H1 (cell line): ENCODE measurements around the gene ADAMTSL2. TPM values are rescaled to one million over a fixed set of nuclear protein-coding genes. Genes with fewer than 3 reads are reported as not detected.

Experiments used
- CTCF ChIA-PET: fragments of 300-600 bp; sonication (Branson Sonifier 250); formaldehyde crosslinking; loops from one replicate; lab custom pipeline; 2021; ENCODE audit not compliant: partially characterized antibody; lab: Charles Lee
- POLR2A ChIA-PET: fragments of 300-600 bp; sonication (Branson Sonifier 250); formaldehyde crosslinking; loops from one replicate; lab custom pipeline; 2021; ENCODE audit warnings: inconsistent platforms; ENCODE audit not compliant: partially characterized antibody; lab: Charles Lee
- DNase-seq, 2 experiments: peaks; one replicate each; pipeline versions ENCODE4 v3.0.0 to v3.0.0-alpha.2; 2010 to 2022; ENCODE audit warnings: low spot score in 2 of 2, low read depth in 1 of 2, mixed read lengths in 1 of 2
- FAIRE-seq: peaks from 2 replicates; lab custom pipeline; 2011; peaks lifted over from hg19 to GRCh38; lab: Jason Lieb, UNC
- H2AFZ ChIP-seq: 2 replicates; pipeline ENCODE4 v1.8.1; 2012; ENCODE audit warnings: low read length, inconsistent platforms
- H2AK5ac ChIP-seq: 2 replicates; pipeline ENCODE4 v1.6.1; 2013; ENCODE audit warnings: low read depth, low read length
- H2BK120ac ChIP-seq: replicated peaks from 2 replicates; pipeline ENCODE3; 2013; ENCODE audit warnings: low read depth, low read length, inconsistent platforms
- H2BK12ac ChIP-seq: 2 replicates; pipeline ENCODE4 v1.6.1; 2013; ENCODE audit warnings: low read depth, low read length
- H2BK15ac ChIP-seq: 2 replicates; pipeline ENCODE4 v1.6.1; 2013; ENCODE audit warnings: low read length
- H2BK20ac ChIP-seq: 2 replicates; pipeline ENCODE4 v1.6.1; 2013; ENCODE audit warnings: low read length
- H2BK5ac ChIP-seq: 2 replicates; pipeline ENCODE4 v1.6.1; 2013; ENCODE audit warnings: low read depth, low read length
- H3K14ac ChIP-seq: 2 replicates; pipeline ENCODE4 v1.6.1; 2013; ENCODE audit warnings: inconsistent platforms; ENCODE audit not compliant: insufficient read length
- H3K18ac ChIP-seq: 2 replicates; pipeline ENCODE4 v1.6.1; 2013; ENCODE audit warnings: low read length; ENCODE audit errors: extremely low read depth
- H3K23ac ChIP-seq: 2 replicates; pipeline ENCODE4 v1.6.1; 2013; ENCODE audit warnings: inconsistent platforms; ENCODE audit not compliant: insufficient read length
- H3K23me2 ChIP-seq: 2 replicates; pipeline ENCODE4 v1.6.1; 2013; ENCODE audit warnings: low read depth, low read length
- H3K27ac ChIP-seq: 2 replicates; pipeline ENCODE4 v1.6.1; 2011; ENCODE audit warnings: low read depth, low read length, inconsistent platforms
- H3K27me3 ChIP-seq, 4 experiments: replicated peaks in 1 of 4; 1 replicate in 1 of 4; 2 replicates in 3 of 4; pipeline versions ENCODE4 v1.6.1 to v1.8.1; 2011 to 2013; ENCODE audit warnings: low read length in 3 of 4, mild to moderate bottlenecking in 3 of 4, inconsistent platforms in 2 of 4, mixed read lengths in 2 of 4, moderate library complexity in 1 of 4; ENCODE audit not compliant: control insufficient read depth in 3 of 4, insufficient read depth in 3 of 4; ENCODE audit errors: extremely low read depth in 1 of 4
- H3K36me3 ChIP-seq, 4 experiments: 2 replicates each; pipeline versions ENCODE4 v1.6.1 to v1.8.1; 2011 to 2013; ENCODE audit warnings: mild to moderate bottlenecking in 4 of 4, low read length in 3 of 4, moderate library complexity in 2 of 4, control low read depth in 1 of 4, inconsistent platforms in 1 of 4; ENCODE audit not compliant: insufficient read depth in 4 of 4, control insufficient read depth in 2 of 4
- H3K4ac ChIP-seq: replicated peaks from 2 replicates; pipeline ENCODE3; 2013; ENCODE audit warnings: low read length, low read depth, mixed read lengths, inconsistent platforms; ENCODE audit not compliant: insufficient read length
- H3K4me1 ChIP-seq, 4 experiments: replicated peaks in 1 of 4; 1 replicate in 1 of 4; 2 replicates in 3 of 4; pipeline versions ENCODE4 v1.6.1 to v1.8.1; 2011 to 2013; ENCODE audit warnings: low read length in 3 of 4, inconsistent platforms in 2 of 4, mixed read lengths in 1 of 4; ENCODE audit not compliant: insufficient read depth in 4 of 4, control insufficient read depth in 3 of 4
- H3K4me2 ChIP-seq, 2 experiments: 2 replicates each; pipeline versions ENCODE4 v1.6.1 to v1.8.1; 2011 to 2013; ENCODE audit warnings: low read depth in 2 of 2, low read length in 2 of 2, control low read depth in 1 of 2, inconsistent platforms in 1 of 2, mild to moderate bottlenecking in 1 of 2; ENCODE audit not compliant: insufficient read depth in 1 of 2
- H3K4me3 ChIP-seq, 4 experiments: fragments of 200-600, 300-600 bp in 1 of 4; sonication (generic), shearing (Covaris generic), sonication (Bioruptor Twin) in 1 of 4; 2 replicates each; pipeline versions ENCODE4 v1.5.1 to v1.8.1; 2011 to 2016; ENCODE audit warnings: low read length in 4 of 4, low read depth in 3 of 4, control low read depth in 2 of 4, inconsistent platforms in 2 of 4, mild to moderate bottlenecking in 2 of 4, mixed read lengths in 1 of 4, moderate library complexity in 1 of 4; ENCODE audit not compliant: insufficient read depth in 2 of 4; ENCODE audit errors: extremely low read depth in 1 of 4
- H3K56ac ChIP-seq: replicated peaks from 2 replicates; pipeline ENCODE3; 2013; ENCODE audit warnings: low read depth, mild to moderate bottlenecking, mixed read lengths, low read length, inconsistent platforms; ENCODE audit not compliant: insufficient read length
- H3K79me1 ChIP-seq: 2 replicates; pipeline ENCODE4 v1.6.1; 2013; ENCODE audit warnings: low read depth, low read length, control low read depth
- H3K79me2 ChIP-seq, 2 experiments: 2 replicates each; pipeline versions ENCODE4 v1.6.1 to v1.8.1; 2012 to 2013; ENCODE audit warnings: low read length in 2 of 2, mild to moderate bottlenecking in 2 of 2, inconsistent platforms in 1 of 2; ENCODE audit not compliant: insufficient read depth in 2 of 2, control insufficient read depth in 1 of 2
- H3K9ac ChIP-seq, 4 experiments: replicated peaks in 1 of 4; 1 replicate in 1 of 4; 2 replicates in 3 of 4; pipeline versions ENCODE4 v1.6.1 to v1.8.1; 2011 to 2013; ENCODE audit warnings: low read depth in 3 of 4, low read length in 3 of 4, control low read depth in 2 of 4, mild to moderate bottlenecking in 2 of 4, moderate library complexity in 2 of 4, inconsistent platforms in 1 of 4; ENCODE audit errors: extremely low read depth in 1 of 4
- H3K9me3 ChIP-seq, 2 experiments: 2 replicates each; pipeline versions ENCODE4 v1.6.1 to v1.8.1; 2012 to 2013; ENCODE audit warnings: mild to moderate bottlenecking in 2 of 2, moderate library complexity in 2 of 2, control low read depth in 1 of 2, inconsistent platforms in 1 of 2, low read depth in 1 of 2, low read length in 1 of 2, mixed read lengths in 1 of 2; ENCODE audit not compliant: insufficient read depth in 2 of 2
- H4K20me1 ChIP-seq, 2 experiments: replicated peaks in 1 of 2; 2 replicates each; pipeline versions ENCODE3 to v1.8.1; 2011 to 2013; ENCODE audit warnings: inconsistent platforms in 2 of 2, low read length in 2 of 2, mild to moderate bottlenecking in 1 of 2; ENCODE audit not compliant: insufficient read depth in 2 of 2, control insufficient read depth in 1 of 2
- H4K5ac ChIP-seq: 2 replicates; pipeline ENCODE4 v1.6.1; 2013; ENCODE audit warnings: low read length, low read depth, mixed read lengths, inconsistent platforms; ENCODE audit not compliant: insufficient read length
- H4K8ac ChIP-seq: 2 replicates; pipeline ENCODE4 v1.8.0; 2013; ENCODE audit warnings: mild to moderate bottlenecking, moderate library complexity, low read length, inconsistent platforms; ENCODE audit not compliant: insufficient read depth; ENCODE audit errors: extremely low read depth
- H4K91ac ChIP-seq: replicated peaks from 2 replicates; pipeline ENCODE3; 2013; ENCODE audit warnings: low read length, mixed read lengths, inconsistent platforms; ENCODE audit not compliant: insufficient read length
- CBX5 ChIP-seq: fragments of 300-800, 300-1000 bp; sonication (generic); IDR thresholded peaks from 2 replicates; pipeline ENCODE4 v1.7.1; 2016; ENCODE audit warnings: antibody characterized with exemption, low read length, low read depth
- CHD2 ChIP-seq: IDR thresholded peaks from 2 replicates; pipeline ENCODE4 v1.6.1; 2012; ENCODE audit warnings: low read length, improper control_type of control experiment
- FOSL1 ChIP-seq: IDR thresholded peaks from 2 replicates; pipeline ENCODE4 v1.6.1; 2011; ENCODE audit warnings: mild to moderate bottlenecking, low read depth, low read length, moderate library complexity; ENCODE audit not compliant: insufficient read depth
- GTF2F1 ChIP-seq: IDR thresholded peaks from 2 replicates; pipeline ENCODE4 v1.6.1; 2012; ENCODE audit warnings: low read depth, low read length, improper control_type of control experiment, borderline replicate concordance
- HDAC2 ChIP-seq, 2 experiments: fragments of 300-600 bp in 1 of 2; sonication (generic) in 1 of 2; IDR thresholded peaks; 2 replicates each; pipeline ENCODE4 v1.6.1; 2011 to 2012; ENCODE audit warnings: low read depth in 2 of 2, low read length in 2 of 2, mild to moderate bottlenecking in 2 of 2, moderate library complexity in 2 of 2, borderline replicate concordance in 1 of 2, inconsistent platforms in 1 of 2
- KDM4A ChIP-seq: IDR thresholded peaks from one replicate; pipeline ENCODE4 v1.7.1; 2012; ENCODE audit warnings: low read depth, mild to moderate bottlenecking, moderate library complexity, low read length, inconsistent platforms; ENCODE audit not compliant: severe bottlenecking
- MAX ChIP-seq: IDR thresholded peaks from 2 replicates; pipeline ENCODE4 v1.6.1; 2012; ENCODE audit warnings: inconsistent platforms
- RNF2 ChIP-seq: fragments of 200-900, 300-1000 bp; sonication (generic); IDR thresholded peaks from 2 replicates; pipeline ENCODE4 v1.7.1; 2016; ENCODE audit warnings: borderline replicate concordance, low read depth, mild to moderate bottlenecking, antibody characterized with exemption, low read length; ENCODE audit not compliant: poor library complexity, severe bottlenecking; ENCODE audit errors: missing control alignments
- SP2 ChIP-seq: IDR thresholded peaks from 2 replicates; pipeline ENCODE4 v1.6.1; 2012; ENCODE audit warnings: mild to moderate bottlenecking, low read length, inconsistent platforms
- WGBS, 2 experiments: shearing (Covaris generic) in 1 of 2; methylation state at CpG; one replicate each; pipeline versions ENCODE4 v1.1.6 to v1.1.7; 2013 to 2015; ENCODE audit warnings: low lambda C conversion rate in 2 of 2, mixed read lengths in 2 of 2, inconsistent platforms in 1 of 2, low coverage in 1 of 2, missing lambda C conversion rate in 1 of 2; ENCODE audit not compliant: insufficient replicate concordance in 2 of 2, insufficient coverage in 1 of 2, insufficient read length in 1 of 2; ENCODE audit errors: extremely low coverage in 1 of 2, missing lambda C conversion rate in 1 of 2; 5-methylcytosine and 5-hydroxymethylcytosine counted together
- polyA plus RNA-seq, 7 experiments: library from polyadenylated mRNA; depleted of rRNA in 3 of 7; stranded (reverse) in 5 of 7; unstranded in 2 of 7; fragments of >200 nt in 5 of 7; fragments of 200-250 nt in 2 of 7; gene quantifications; 1 replicate in 5 of 7; 2 replicates in 1 of 7; 4 replicates in 1 of 7; pipeline versions ENCODE4 v1.2.1 to v1.2.3, GENCODE V29; 2011 to 2013; ENCODE audit warnings: missing spikeins in 2 of 7, mixed read lengths in 2 of 7
- total RNA-seq: library from RNA; stranded (reverse); fragmentation: NEBNext Ultra II Directional; extraction: Animal tissue kit (Norgen Biotek cat#: 25700); gene quantifications from 2 replicates; pipeline ENCODE4 v1.2.1, GENCODE V29; 2021

ADAMTSL2 gene
- total and polyA plus RNA-seq, 2 of the 8 experiments (the other 6 are each of a cell fraction or from before 2014, with no cell fraction given), result 0.74 to 0.76 TPM

- peaks cover 5 to 20% (median 15%) of the 10 kb centered on the region in 4 experiments for H3K27me3 ChIP-seq
- H2BK5ac ChIP-seq, result no peak overlapping the region
- 79% methylated on average over 14 of the region's 16 CpGs; no CpG with 5 or more reads in 1 of the 2 experiments for WGBS, 2 experiments
- ChIA-PET POLR2A (interaction anchor here (0.9 kb wide), 1 partner anchor 22 kb away, joined by 3 read pairs; no protein-coding TSS in a partner anchor), CTCF (interaction anchor here (0.9 to 6.7 kb wide), 7 partner anchors 14 to 137 kb away, joined by 3 to 79 read pairs (median 3); no protein-coding TSS in a partner anchor)
- DNase-seq (no peak), FAIRE-seq (no peak)
- peak overlapping the region; percentile 48; the same call in 1 of the 2 replicates for H3K18ac ChIP-seq
- no peak overlapping the region for H2AFZ ChIP-seq
- no peak overlapping the region for H4K5ac ChIP-seq
- no peak overlapping the region for H2BK12ac ChIP-seq
- no peaks in the 10 kb centered on the region for H3K36me3 ChIP-seq
- no peak overlapping the region for H3K4ac ChIP-seq
- H2AK5ac ChIP-seq, result no peak overlapping the region
- no peaks in the 10 kb centered on the region for H4K20me1 ChIP-seq
- H3K4me1 ChIP-seq, result peaks cover 0 to 7% (median 3%) of the 10 kb centered on the region in 4 experiments; a peak in 5 of 7 replicates
- peaks cover 4% of the 10 kb centered on the region; the same call in 1 of the 2 replicates for H3K23me2 ChIP-seq
- H3K79me2 ChIP-seq, result no peaks in the 10 kb centered on the region
- no peak overlapping the region for H3K14ac ChIP-seq
- no peaks in the 10 kb centered on the region for H3K79me1 ChIP-seq
- no peak overlapping the region for H3K23ac ChIP-seq
- no peak overlapping the region for H2BK120ac ChIP-seq
- H2BK15ac ChIP-seq, result peak overlapping the region; percentile 8; the same call in 1 of the 2 replicates
- no peak overlapping the region for H4K91ac ChIP-seq
- no peak overlapping the region for H3K9ac ChIP-seq
- H2BK20ac ChIP-seq, result no peak overlapping the region
- H3K9me3 ChIP-seq, result no peaks in the 10 kb centered on the region
- H4K8ac ChIP-seq, result no peak overlapping the region
- no peak overlapping the region for H3K27ac ChIP-seq
- no peak overlapping the region for H3K4me3 ChIP-seq
- no peak overlapping the region for H3K56ac ChIP-seq
- H3K4me2 ChIP-seq, result no peak overlapping the region
- no peak for TF ChIP-seq CHD2
- no peak for TF ChIP-seq SP2
- TF ChIP-seq GTF2F1, result no peak
- TF ChIP-seq HDAC2 (IDR thresholded peaks at IDR 0.05; ENCODE audit: borderline replicate concordance in 1 of 2, low read depth in 2 of 2, low read length in 2 of 2), result no peak
- no peak for TF ChIP-seq RNF2
- TF ChIP-seq FOSL1, result no peak
- no peak for TF ChIP-seq KDM4A
- TF ChIP-seq CBX5, result no peak
- no peak for TF ChIP-seq MAX
Observed at GRCh38 chr9:133605856-133606707, 71.6 kb downstream of the ADAMTSL2 start.
